Vagina (tissue), 2 donors: ENCODE measurements around the gene WDFY3. TPM values are rescaled to one million over a fixed set of nuclear protein-coding genes. Genes with fewer than 3 reads are reported as not detected.
"Not testable (repeated sequence)": the region's sequence is repeated elsewhere in the genome, so short reads cannot be mapped to it uniquely, and the experiment has no call there.

Experiments
- DNase-seq, 2 donors: peaks; one replicate each; pipeline ENCODE4 v3.0.0-alpha.2; 2017; ENCODE audit errors: extremely low spot score in 2 of 2
- H3K27ac ChIP-seq: fragments of 200-600 bp; sonication (generic); one replicate; pipeline ENCODE4 v1.5.1; 2019
- H3K27me3 ChIP-seq: fragments of 200-600 bp; sonication (generic); one replicate; pipeline ENCODE4 v1.5.1; 2019
- H3K36me3 ChIP-seq, 2 donors: fragments of 200-600 bp; sonication (generic); one replicate each; pipeline ENCODE4 v1.5.1; 2017 to 2019
- H3K4me1 ChIP-seq: fragments of 200-600 bp; sonication (generic); one replicate; pipeline ENCODE4 v1.5.1; 2019
- H3K4me3 ChIP-seq, 2 donors: fragments of 200-600 bp; sonication (generic); 1 replicate in 1 of 2; 2 replicates in 1 of 2; pipeline ENCODE4 v1.5.1; 2016 to 2019
- H3K9me3 ChIP-seq: fragments of 200-600 bp; sonication (generic); one replicate; pipeline ENCODE4 v1.5.1; 2019
- CTCF ChIP-seq, 3 experiments: fragments of 450-650 bp in 2 of 3; fragments of 200-600 bp in 1 of 3; sonication (generic) in 1 of 3; IDR thresholded peaks; one replicate each; pipeline ENCODE4 v1.5.1; 2017 to 2019; ENCODE audit warnings: antibody characterized with exemption in 3 of 3, mild to moderate bottlenecking in 2 of 3, moderate library complexity in 2 of 3
- POLR2A ChIP-seq, 2 donors: fragments of 450-650 bp; IDR thresholded peaks; one replicate each; pipeline ENCODE4 v1.6.1; 2017; ENCODE audit warnings: antibody characterized with exemption in 2 of 2, mild to moderate bottlenecking in 2 of 2, moderate library complexity in 2 of 2
- POLR2AphosphoS5 ChIP-seq, 2 donors: sonication (generic); formaldehyde crosslinking; IDR thresholded peaks; one replicate each; pipeline ENCODE4 v1.9.0; 2017; ENCODE audit warnings: antibody characterized with exemption in 2 of 2, mild to moderate bottlenecking in 2 of 2, low read depth in 1 of 2; ENCODE audit not compliant: insufficient read depth in 1 of 2
- intact Hi-C: fragments of 100-400 bp; cut with DNase I; formaldehyde crosslinking; loops from one replicate; pipeline ENCODE4 v1.15.1; 2023
- total RNA-seq: library from RNA; depleted of rRNA; stranded (reverse); fragments of >200 nt; gene quantifications from one replicate; pipeline ENCODE4 v1.2.3, GENCODE V29; 2016

Gene WDFY3
- total RNA-seq, 1 donor from 2014 or later = 67.8 TPM

GRCh38 chr4:84825701-84826341 is 140.7 kb downstream of the WDFY3 start:
- no peaks in the 10 kb centered on the region for H3K4me1 ChIP-seq
- no peaks in the 10 kb centered on the region for H3K27me3 ChIP-seq
- H3K36me3 ChIP-seq = peaks cover 3 to 6% of the 10 kb centered on the region in 2 donors
- TF ChIP-seq POLR2AphosphoS5 (IDR thresholded peaks at IDR 0.05; ENCODE audit: insufficient read depth in 1 of 2, low read depth in 1 of 2) = no peak
- no peak overlapping the region for H3K27ac ChIP-seq
- no peaks in the 10 kb centered on the region for H3K9me3 ChIP-seq
- intact Hi-C loops = no loop called here
- DNase-seq = no peak
- no peak overlapping the region for H3K4me3 ChIP-seq

DNA sequence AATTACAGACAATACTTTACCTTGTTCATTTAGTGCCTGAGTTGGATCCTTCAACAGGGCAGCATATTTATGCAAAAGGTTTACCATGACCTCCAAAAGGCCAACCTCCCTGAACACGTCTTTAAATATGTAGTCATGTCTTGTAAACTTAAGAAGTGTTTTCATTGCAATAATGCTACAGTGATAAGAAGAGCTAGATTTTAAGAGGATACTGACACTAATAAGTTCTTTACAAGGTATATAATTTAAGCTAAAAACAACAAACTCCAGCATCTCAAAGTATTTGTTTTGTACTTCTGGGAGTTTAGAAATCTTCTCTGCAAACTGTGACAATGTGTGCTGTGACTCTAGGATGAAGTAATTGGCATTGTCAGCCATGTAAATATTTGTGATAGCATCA is 145.4 kb downstream of the WDFY3 start:
- H3K27me3 ChIP-seq = no peaks in the 10 kb centered on the region
- no peak overlapping the region for H3K27ac ChIP-seq
- DNase-seq = no peak
- no peak for TF ChIP-seq POLR2A (IDR thresholded peaks at IDR 0.05)
- no peak for TF ChIP-seq POLR2AphosphoS5 (IDR thresholded peaks at IDR 0.05; ENCODE audit: insufficient read depth in 1 of 2, low read depth in 1 of 2)
- TF ChIP-seq CTCF (IDR thresholded peaks at IDR 0.05) = no peak
- no peaks in the 10 kb centered on the region for H3K4me1 ChIP-seq
- H3K9me3 ChIP-seq = no peaks in the 10 kb centered on the region
- intact Hi-C loops = no loop called here
- H3K4me3 ChIP-seq = no peak overlapping the region
- peaks cover 0 to 4% of the 10 kb centered on the region in 2 donors for H3K36me3 ChIP-seq

DNA sequence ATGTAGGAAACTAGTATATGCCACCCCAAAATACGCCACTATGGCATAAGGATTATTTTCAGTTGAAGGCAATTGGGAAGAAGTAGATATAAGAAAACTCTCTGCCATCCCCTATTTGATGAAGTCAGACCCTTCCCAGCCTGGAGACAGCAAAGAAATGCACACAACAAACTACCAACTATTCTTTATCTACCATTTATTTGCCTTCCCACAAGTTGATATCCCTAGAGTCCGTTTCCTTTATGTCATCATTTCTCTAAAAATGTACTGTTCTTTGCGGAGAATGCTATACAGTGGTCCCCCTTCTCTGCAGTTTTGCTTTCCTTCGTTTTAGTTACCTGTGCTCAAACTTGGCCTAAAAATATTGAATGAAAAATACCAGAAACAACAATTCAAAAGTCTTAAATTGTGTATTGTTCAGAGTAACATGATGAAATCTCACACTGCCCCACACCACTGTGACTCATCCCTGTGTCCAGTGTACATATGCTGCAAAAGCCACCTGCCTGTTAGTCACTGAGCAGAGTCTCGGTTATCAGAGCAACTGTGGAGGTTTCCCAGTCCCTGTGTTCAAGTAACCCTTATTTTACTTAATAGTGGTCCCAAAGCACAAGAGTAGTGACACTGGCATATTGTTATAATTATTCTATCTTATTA is 152.3 kb downstream of the WDFY3 start:
- intact Hi-C loops = no loop called here
- TF ChIP-seq POLR2A (IDR thresholded peaks at IDR 0.05) (no peak), CTCF (IDR thresholded peaks at IDR 0.05) (no peak), POLR2AphosphoS5 (IDR thresholded peaks at IDR 0.05; ENCODE audit: insufficient read depth in 1 of 2, low read depth in 1 of 2) (no peak)
- no peak for DNase-seq

DNA sequence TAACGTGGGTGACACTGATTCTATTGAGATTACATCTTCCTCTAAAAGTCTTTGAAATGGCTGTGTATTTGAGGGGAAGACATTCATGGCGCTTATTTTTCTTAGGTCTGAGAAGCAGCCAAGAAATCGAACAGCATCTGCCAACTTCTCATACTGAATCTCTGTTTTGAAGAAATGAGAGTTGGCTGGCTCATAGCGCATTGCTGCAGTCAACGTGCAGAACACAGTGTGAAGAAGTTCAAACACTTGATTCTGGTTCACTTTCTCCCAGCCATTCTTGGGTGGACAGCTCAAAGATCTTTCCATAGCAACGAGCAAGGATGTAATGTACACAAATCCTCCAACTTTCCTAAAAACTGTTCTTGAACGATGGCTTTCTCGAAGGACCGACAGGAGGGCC is 156.5 kb downstream of the WDFY3 start:
- TF ChIP-seq POLR2A (IDR thresholded peaks at IDR 0.05) (no peak), CTCF (IDR thresholded peaks at IDR 0.05) (no peak), POLR2AphosphoS5 (IDR thresholded peaks at IDR 0.05; ENCODE audit: insufficient read depth in 1 of 2, low read depth in 1 of 2) (no peak)

More for the DNA sequence above, 152.3 kb downstream of the WDFY3 start:
- Histone ChIP-seq H3K4me3 (no peak overlapping the region), H3K36me3 (no peaks in the 10 kb centered on the region), H3K27ac (no peak overlapping the region), H3K4me1 (no peaks in the 10 kb centered on the region), H3K27me3 (no peaks in the 10 kb centered on the region), H3K9me3 (no peaks in the 10 kb centered on the region)

DNA sequence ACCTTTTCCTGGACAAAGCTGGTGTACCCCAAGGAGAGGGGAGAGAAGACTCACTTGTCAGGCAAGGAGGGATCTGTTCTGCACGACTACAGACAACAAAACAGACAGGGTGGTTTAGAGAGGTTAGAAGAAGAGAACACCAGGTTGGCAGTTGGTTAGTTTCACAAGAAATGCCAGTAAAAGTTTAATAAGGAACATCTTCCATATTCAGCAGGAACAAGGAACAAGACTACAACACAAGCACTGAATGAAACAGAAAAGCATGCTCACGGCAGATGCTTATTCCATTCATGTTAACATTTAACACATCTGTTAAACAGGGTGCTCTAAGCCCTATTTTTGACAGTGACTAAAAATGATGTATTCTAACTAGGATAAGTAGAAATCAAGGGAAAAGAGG is 158.2 kb downstream of the WDFY3 start:
- H3K4me1 ChIP-seq = peaks cover 9% of the 10 kb centered on the region
- no peak overlapping the region for H3K4me3 ChIP-seq
- TF ChIP-seq POLR2AphosphoS5 (IDR thresholded peaks at IDR 0.05; ENCODE audit: insufficient read depth in 1 of 2, low read depth in 1 of 2) (no peak), POLR2A (IDR thresholded peaks at IDR 0.05) (no peak), CTCF (IDR thresholded peaks at IDR 0.05) (no peak)
- no peak for DNase-seq
- H3K27me3 ChIP-seq = no peaks in the 10 kb centered on the region
- intact Hi-C loops = no loop called here
- H3K9me3 ChIP-seq = no peaks in the 10 kb centered on the region
- no peak overlapping the region for H3K27ac ChIP-seq
- H3K36me3 ChIP-seq = no peaks in the 10 kb centered on the region

More for the DNA sequence above, 156.5 kb downstream of the WDFY3 start:
- Histone ChIP-seq H3K36me3 (no peaks in the 10 kb centered on the region), H3K9me3 (no peaks in the 10 kb centered on the region), H3K27me3 (no peaks in the 10 kb centered on the region), H3K27ac (no peak overlapping the region), H3K4me3 (no peak overlapping the region), H3K4me1 (no peaks in the 10 kb centered on the region)
- no peak for DNase-seq
- intact Hi-C loops = no loop called here

GRCh38 chr4:84806541-84806940 is 159.9 kb downstream of the WDFY3 start:
- H3K9me3 ChIP-seq, H3K27ac ChIP-seq, H3K36me3 ChIP-seq, H3K4me1 ChIP-seq, DNase-seq, H3K4me3 ChIP-seq, H3K27me3 ChIP-seq, intact Hi-C loops: not testable (repeated sequence)
